IMR-90 (cell line): Measurements from ENCODE around the gene FBXO17. TPM values are rescaled to one million over a fixed set of nuclear protein-coding genes. Genes with fewer than 3 reads are reported as not detected.

Experiments used
- ATAC-seq: fragments of 200-7000 bp; cut with Tn5 transposase; 2 replicates; pipeline ENCODE4 v1.9.1; 2020; ENCODE audit warnings: low read depth, mild to moderate bottlenecking, moderate library complexity
- BruUV-seq: library from RNA; stranded (reverse); fragments of 400-500 nt; replicated peaks from 2 replicates; lab custom pipeline; 2021; lab: Mats Ljungman, UMichigan
- CTCF ChIA-PET: fragments of 300-600 bp; formaldehyde crosslinking; extraction: SDS; loops from one replicate; lab custom pipeline; 2021; ENCODE audit warnings: antibody characterized with exemption; lab: Yijun Ruan, JAX
- POLR2A ChIA-PET: fragments of 300-600 bp; sonication (Branson Sonifier 250); formaldehyde crosslinking; loops from one replicate; lab custom pipeline; 2022; ENCODE audit warnings: antibody characterized with exemption; ENCODE audit not compliant: unreplicated experiment; lab: Charles Lee
- DNase-seq: peaks from one replicate; pipeline ENCODE4 v3.0.0; 2013
- H2AFZ ChIP-seq: replicated peaks from 2 replicates; pipeline ENCODE3; 2013; ENCODE audit warnings: low read length, mild to moderate bottlenecking; ENCODE audit not compliant: poor library complexity
- H2AK5ac ChIP-seq: 2 replicates; pipeline ENCODE4 v1.6.1; 2013; ENCODE audit warnings: low read depth, low read length, inconsistent platforms
- H2AK9ac ChIP-seq: replicated peaks from 2 replicates; pipeline ENCODE3; 2013; ENCODE audit warnings: mild to moderate bottlenecking, low read depth, low read length, moderate library complexity; ENCODE audit not compliant: poor library complexity
- H2BK120ac ChIP-seq: 2 replicates; pipeline ENCODE4 v1.6.1; 2013; ENCODE audit warnings: low read depth, low read length, inconsistent platforms
- H2BK15ac ChIP-seq: 3 replicates; pipeline ENCODE4 v1.6.1; 2013; ENCODE audit warnings: low read depth, low read length, inconsistent platforms
- H2BK20ac ChIP-seq: 2 replicates; pipeline ENCODE4 v1.6.1; 2013; ENCODE audit warnings: low read depth, mild to moderate bottlenecking, inconsistent platforms, low read length, moderate library complexity
- H2BK5ac ChIP-seq: 2 replicates; pipeline ENCODE4 v1.6.1; 2013; ENCODE audit warnings: mild to moderate bottlenecking, low read depth, low read length, inconsistent platforms; ENCODE audit not compliant: poor library complexity, severe bottlenecking
- H3K14ac ChIP-seq: replicated peaks from 2 replicates; pipeline ENCODE4 v1.6.1; 2013; ENCODE audit warnings: low read depth, low read length, inconsistent platforms
- H3K18ac ChIP-seq: 2 replicates; pipeline ENCODE4 v1.6.1; 2013; ENCODE audit warnings: low read depth, low read length, control low read depth
- H3K23ac ChIP-seq: 2 replicates; pipeline ENCODE4 v1.6.1; 2013; ENCODE audit warnings: low read depth, low read length, inconsistent platforms
- H3K27ac ChIP-seq: 2 replicates; pipeline ENCODE4 v1.5.1; 2013; ENCODE audit warnings: mild to moderate bottlenecking, control low read depth, low read length; ENCODE audit not compliant: insufficient read depth
- H3K27me3 ChIP-seq: 2 replicates; pipeline ENCODE4 v1.6.1; 2013; ENCODE audit warnings: low read length; ENCODE audit not compliant: control insufficient read depth, insufficient read depth
- H3K36me3 ChIP-seq: 2 replicates; pipeline ENCODE4 v1.6.1; 2013; ENCODE audit warnings: low read length, mixed read lengths; ENCODE audit not compliant: control insufficient read depth, insufficient read depth
- H3K4ac ChIP-seq: 2 replicates; pipeline ENCODE4 v1.6.1; 2013; ENCODE audit warnings: low read depth, low read length, inconsistent platforms
- H3K4me1 ChIP-seq: 2 replicates; pipeline ENCODE4 v1.6.1; 2013; ENCODE audit warnings: low read length, mixed read lengths; ENCODE audit not compliant: control insufficient read depth, insufficient read depth
- H3K4me2 ChIP-seq: 2 replicates; pipeline ENCODE4 v1.6.1; 2013; ENCODE audit warnings: low read depth, mild to moderate bottlenecking, control low read depth, low read length, moderate library complexity
- H3K4me3 ChIP-seq: 2 replicates; pipeline ENCODE4 v1.5.1; 2013; ENCODE audit warnings: low read depth, mild to moderate bottlenecking, control low read depth, low read length, moderate library complexity; ENCODE audit not compliant: insufficient read depth
- H3K56ac ChIP-seq: 2 replicates; pipeline ENCODE4 v1.6.1; 2013; ENCODE audit warnings: low read length, inconsistent platforms; ENCODE audit not compliant: insufficient read depth; ENCODE audit errors: extremely low read depth
- H3K79me1 ChIP-seq, 2 experiments: 2 replicates each; pipeline ENCODE4 v1.6.1; 2013; ENCODE audit warnings: low read length in 2 of 2, inconsistent platforms in 1 of 2, low read depth in 1 of 2
- H3K9ac ChIP-seq: 2 replicates; pipeline ENCODE4 v1.6.1; 2013; ENCODE audit warnings: low read depth, low read length, control low read depth
- H3K9me1 ChIP-seq: 2 replicates; pipeline ENCODE4 v1.6.1; 2013; ENCODE audit warnings: low read length, inconsistent platforms; ENCODE audit not compliant: insufficient read depth
- H3K9me3 ChIP-seq: 2 replicates; pipeline ENCODE4 v1.6.1; 2013; ENCODE audit warnings: low read length; ENCODE audit not compliant: control insufficient read depth, insufficient read depth
- H4K20me1 ChIP-seq: 2 replicates; pipeline ENCODE4 v1.6.1; 2013; ENCODE audit warnings: low read length, inconsistent platforms; ENCODE audit not compliant: insufficient read depth
- H4K5ac ChIP-seq: 2 replicates; pipeline ENCODE4 v1.6.1; 2013; ENCODE audit warnings: mild to moderate bottlenecking, low read depth, low read length, control low read depth
- H4K8ac ChIP-seq, 2 experiments: 2 replicates each; pipeline ENCODE4 v1.6.1; 2013; ENCODE audit warnings: low read depth in 2 of 2, low read length in 2 of 2, control low read depth in 1 of 2, inconsistent platforms in 1 of 2
- H4K91ac ChIP-seq: 2 replicates; pipeline ENCODE4 v1.6.1; 2013; ENCODE audit warnings: low read depth, low read length, inconsistent platforms; ENCODE audit not compliant: insufficient read depth
- CEBPB ChIP-seq: IDR thresholded peaks from 2 replicates; pipeline ENCODE4 v1.6.1; 2012; ENCODE audit warnings: low read depth, low read length, improper control_type of control experiment
- CHD1 ChIP-seq: IDR thresholded peaks from 2 replicates; pipeline ENCODE4 v1.6.1; 2012; ENCODE audit warnings: low read depth, low read length, improper control_type of control experiment
- MAFK ChIP-seq: IDR thresholded peaks from 2 replicates; pipeline ENCODE4 v1.6.1; 2012; ENCODE audit warnings: low read depth, low read length, improper control_type of control experiment
- MAZ ChIP-seq: IDR thresholded peaks from 2 replicates; pipeline ENCODE4 v1.6.1; 2012; ENCODE audit warnings: low read depth, mild to moderate bottlenecking, low read length, improper control_type of control experiment, moderate library complexity, borderline replicate concordance
- MXI1 ChIP-seq: IDR thresholded peaks from 2 replicates; pipeline ENCODE4 v1.6.1; 2012; ENCODE audit warnings: low read depth, mild to moderate bottlenecking, low read length, moderate library complexity, borderline replicate concordance
- NFE2L2 ChIP-seq: fragments of 150-350 bp; IDR thresholded peaks from 2 replicates; pipeline ENCODE4 v1.6.1; 2016; ENCODE audit warnings: low read depth, mild to moderate bottlenecking, low read length
- POLR2A ChIP-seq: IDR thresholded peaks from 2 replicates; pipeline ENCODE4 v1.6.1; 2012; ENCODE audit warnings: mild to moderate bottlenecking, low read depth, low read length
- RAD21 ChIP-seq: IDR thresholded peaks from 2 replicates; pipeline ENCODE4 v1.6.1; 2012; ENCODE audit warnings: low read length, improper control_type of control experiment
- RCOR1 ChIP-seq: IDR thresholded peaks from 2 replicates; pipeline ENCODE4 v1.6.1; 2012; ENCODE audit warnings: mild to moderate bottlenecking, low read length, improper control_type of control experiment; ENCODE audit not compliant: insufficient replicate concordance
- RFX5 ChIP-seq: IDR thresholded peaks from 2 replicates; pipeline ENCODE4 v1.8.0; 2012; ENCODE audit warnings: low read depth, mild to moderate bottlenecking, low read length, moderate library complexity
- SMC3 ChIP-seq: fragments of 150-350 bp; IDR thresholded peaks from 2 replicates; pipeline ENCODE4 v1.6.1; 2016; ENCODE audit warnings: low read depth, mild to moderate bottlenecking, antibody characterized with exemption, low read length, moderate library complexity
- WGBS, 2 experiments: methylation state at CpG; one replicate each; pipeline versions ENCODE4 v1.1.5 to v1.1.7; 2013; ENCODE audit warnings: missing lambda C conversion rate in 2 of 2; ENCODE audit not compliant: insufficient read length in 1 of 2; ENCODE audit errors: extremely low coverage in 2 of 2; 5-methylcytosine and 5-hydroxymethylcytosine counted together
- dilution Hi-C: fragments of 300-500 bp; cut with HindIII; formaldehyde crosslinking; loops from one replicate; pipeline ENCODE4 v1.14.3; 2018; ENCODE audit warnings: low sequenced_read_pairs; ENCODE audit not compliant: unreplicated experiment
- in situ Hi-C: fragments of 300-500 bp; cut with MboI; formaldehyde crosslinking; loops from 3 replicates; pipeline ENCODE4 v1.14.3; 2019; ENCODE audit warnings: low sequenced_read_pairs, inconsistent platforms, mixed read lengths
- intact Hi-C: fragments of 100-400 bp; cut with micrococcal nuclease; formaldehyde crosslinking; loops from 2 replicates; pipeline ENCODE4 v1.10.0; 2022
- polyA plus RNA-seq, 3 experiments: library from polyadenylated mRNA; depleted of rRNA; stranded (reverse); fragments of >200 nt; gene quantifications; 2 replicates each; pipeline ENCODE4 v1.2.3, GENCODE V29; 2012; ENCODE audit warnings: low replicate concordance in 1 of 3
- total RNA-seq: library from RNA; depleted of rRNA; stranded (reverse); fragments of >200 nt; gene quantifications from 2 replicates; pipeline ENCODE4 v1.2.3, GENCODE V29; 2012

FBXO17 gene
- total and polyA plus RNA-seq, 2 of the 4 experiments (the other 2 are of a cell fraction) = 10.8 to 20.7 TPM

DNA sequence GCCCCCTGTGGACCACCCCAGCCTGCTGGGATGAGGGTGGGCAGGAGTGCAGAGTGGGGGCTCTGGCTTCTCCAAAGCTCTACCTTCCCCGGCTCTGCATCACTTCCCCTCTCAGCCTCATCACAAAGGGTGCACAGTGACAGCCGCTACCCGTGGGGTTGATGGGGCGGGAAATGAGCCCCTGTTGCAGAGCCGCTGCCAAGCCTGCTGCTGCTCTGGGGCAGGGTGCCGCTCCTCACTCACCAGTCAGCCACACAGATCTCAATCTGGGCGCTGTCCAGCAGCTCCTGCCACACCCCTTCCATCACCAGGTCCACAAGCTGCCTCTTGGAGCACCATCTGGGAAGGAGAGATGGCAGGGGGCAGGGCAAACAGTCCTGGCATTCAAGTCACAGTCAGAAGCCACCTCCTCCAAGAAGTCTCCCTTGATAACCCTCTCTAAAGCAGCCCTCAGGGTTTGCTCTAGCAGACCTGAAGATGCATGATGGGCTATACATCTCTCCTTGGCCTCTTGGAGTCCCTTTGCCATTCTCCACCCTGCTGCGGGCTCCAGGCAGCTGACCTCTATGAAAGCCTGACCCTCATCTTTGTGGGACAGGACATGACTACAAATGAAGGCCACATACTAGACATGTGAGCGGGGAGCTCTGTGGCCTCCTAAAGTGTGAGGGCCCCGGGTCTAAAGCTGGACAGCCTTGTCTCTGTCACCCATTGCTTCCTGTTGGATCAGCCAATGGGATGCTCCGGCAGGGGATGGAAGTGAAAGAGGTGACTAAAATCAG is 29.1 kb downstream of the FBXO17 start:
- Histone ChIP-seq H3K23ac (no peak overlapping the region), H3K79me1 (no peaks in the 10 kb centered on the region), H3K14ac (no peak overlapping the region), H3K9me1 (0 out of 2 replicates have a peak, but pooled peaks cover 7% of the 10 kb centered on the region), H2AK5ac (no peak overlapping the region), H3K27me3 (no peaks in the 10 kb centered on the region), H4K20me1 (no peaks in the 10 kb centered on the region), H2BK120ac (no peak overlapping the region), H3K56ac (no peak overlapping the region), H3K18ac (no peak overlapping the region), H2BK20ac (no peak overlapping the region), H2BK5ac (no peak overlapping the region), H2BK15ac (no peak overlapping the region), H4K5ac (no peak overlapping the region), H3K4me1 (peaks cover 2% of the 10 kb centered on the region; the same call in 1 of the 2 replicates), H3K4me3 (no peak overlapping the region), H2AFZ (no peak overlapping the region), H3K9ac (no peak overlapping the region), H3K4ac (no peak overlapping the region), H4K91ac (no peak overlapping the region), H3K27ac (no peak overlapping the region), H3K9me3 (no peaks in the 10 kb centered on the region), H3K36me3 (peaks cover 17% of the 10 kb centered on the region), H3K4me2 (no peak overlapping the region), H4K8ac (no peak overlapping the region), H2AK9ac (no peak overlapping the region)
- TF ChIP-seq NFE2L2 (no peak), MXI1 (no peak), CEBPB (no peak), RFX5 (no peak), POLR2A (no peak), MAZ (no peak), RCOR1 (no peak), RAD21 (no peak), SMC3 (no peak), MAFK (no peak), CHD1 (no peak)
- intact Hi-C loops (no loop called here), dilution Hi-C loops (no loop called here), in situ Hi-C loops (loop anchor here (25.0 kb wide), 1 partner anchor 534 kb away; the partner anchor contains the start of gene FAM98C)
- ChIA-PET POLR2A (no interaction called here), CTCF (interaction anchor here (0.5 to 1.0 kb wide), 2 partner anchors 9 to 16 kb away, joined by 3 to 4 read pairs; no protein-coding TSS in a partner anchor)
- ATAC-seq (no peak), DNase-seq (no peak)
- no TSS peak for BruUV-seq
- 100% methylated on average over 1 of the region's 11 CpGs; no CpG with 5 or more reads in 1 of the 2 experiments for WGBS, 2 experiments
